Activated CD4-positive, alpha-beta T cell treated with anti-CD3 and anti-CD28 coated beads for 24 hours (primary cell): Measurements from ENCODE around the gene CACNA1H.
"Not testable (repeated sequence)": the region's sequence is repeated elsewhere in the genome, so short reads cannot be mapped to it uniquely, and the experiment has no call there.

Experiments used
- DNase-seq, 2 donors: peaks; one replicate each; pipeline ENCODE4 v3.0.0-alpha.2; 2020; ENCODE audit warnings: low read depth in 2 of 2

CACNA1H gene

DNA sequence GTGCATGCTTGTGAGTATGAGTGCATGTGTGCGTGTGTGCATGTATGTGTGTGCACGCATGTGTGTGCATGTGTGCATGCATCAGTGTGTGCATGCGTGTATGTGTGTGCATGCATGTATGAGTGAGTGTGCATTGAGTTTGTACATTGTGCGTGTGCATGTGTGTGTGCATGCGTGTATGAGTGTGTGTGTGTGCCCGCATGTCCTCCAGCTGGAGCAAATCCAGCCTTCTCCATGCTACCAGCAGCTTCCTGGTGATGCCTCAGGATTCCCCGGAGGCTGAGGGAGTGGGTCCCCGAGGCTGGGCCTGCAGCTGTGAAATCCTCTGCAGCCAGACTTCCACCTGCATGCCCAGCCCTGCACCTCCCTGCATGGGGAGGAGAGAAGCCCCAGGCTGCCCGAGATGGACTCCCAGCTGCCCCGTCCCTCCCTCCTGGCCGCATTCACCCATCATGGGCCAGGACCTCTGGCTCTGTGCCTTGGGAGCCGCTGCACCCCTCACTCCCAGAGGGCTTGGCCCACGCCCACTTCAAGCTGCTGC is 112.3 kb downstream of the CACNA1H start:
- DNase-seq: no peak

GRCh38 chr16:1265826-1266225 is 112.9 kb downstream of the CACNA1H start:
- no peak for DNase-seq

GRCh38 chr16:1269418-1269817 is 116.5 kb downstream of the CACNA1H start:
- DNase-seq: not testable (repeated sequence)

- no peak for DNase-seq
Observed at GRCh38 chr16:1271380-1271723, 118.4 kb downstream of the CACNA1H start.
